HK-2 (cell line): ENCODE results near the gene IL12RB2.
"Not testable (repeated sequence)": the region's sequence is repeated elsewhere in the genome, so short reads cannot be mapped to it uniquely, and the experiment has no call there.

Experiments used
- DNase-seq: peaks from one replicate; pipeline ENCODE4 v3.0.0-alpha.2; 2018; ENCODE audit not compliant: unreplicated experiment

Gene IL12RB2

DNA sequence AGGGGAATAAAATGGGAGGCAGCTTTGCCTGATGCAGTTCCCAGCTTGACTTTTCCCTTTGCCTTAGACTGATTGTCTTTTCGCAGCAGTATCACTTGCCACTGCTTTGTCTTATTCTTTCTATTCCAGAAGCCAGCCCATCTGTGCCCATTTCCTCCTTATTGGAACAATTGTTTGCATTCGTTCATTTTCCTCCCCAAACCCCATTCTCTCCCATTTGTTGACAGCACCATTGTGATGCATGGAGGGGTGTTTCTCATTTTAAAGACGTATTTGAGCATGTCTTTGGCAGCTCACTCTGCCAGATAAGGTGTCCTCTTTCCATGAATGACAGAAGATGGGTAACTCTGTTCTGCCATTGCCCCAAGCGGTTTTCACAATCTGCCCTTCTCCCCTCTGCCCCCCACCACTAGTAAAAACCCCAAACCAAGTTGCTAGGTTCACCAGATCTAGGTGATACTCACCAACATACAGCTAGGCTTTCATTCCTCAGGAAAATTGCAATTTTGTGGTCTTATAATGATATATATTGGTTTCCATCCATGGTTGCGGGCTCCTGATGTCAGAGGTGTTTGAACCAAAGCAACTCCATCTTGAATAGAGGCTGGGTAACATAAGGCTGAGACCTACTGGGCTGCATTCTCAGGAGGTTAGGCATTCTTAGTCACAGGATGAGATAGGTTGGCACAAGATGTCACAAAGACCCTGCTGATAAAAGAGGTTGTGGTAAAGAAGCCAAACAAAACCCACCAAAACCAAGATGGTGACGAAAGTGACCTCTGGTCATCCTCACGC, 91.7 kb downstream of the IL12RB2 start:
- no peak for DNase-seq

- peak; percentile 48 for DNase-seq
These were observed 92.5 kb downstream of the IL12RB2 start for GRCh38 chr1:67400029-67400786.

- no peak for DNase-seq
These were observed 93.8 kb downstream of the IL12RB2 start for GRCh38 chr1:67401443-67401842.

GRCh38 chr1:67404212-67404620, 96.5 kb downstream of the IL12RB2 start:
- DNase-seq = no peak

- no peak for DNase-seq
These were observed 98.0 kb downstream of the IL12RB2 start for GRCh38 chr1:67405473-67406245.

GRCh38 chr1:67407498-67407897, 99.8 kb downstream of the IL12RB2 start:
- no peak for DNase-seq

GRCh38 chr1:67408148-67408547, 100.5 kb downstream of the IL12RB2 start:
- no peak for DNase-seq

- not testable (repeated sequence) for DNase-seq
These were observed 105.4 kb downstream of the IL12RB2 start for GRCh38 chr1:67413101-67413500.

- DNase-seq = no peak
These were observed 106.9 kb downstream of the IL12RB2 start for GRCh38 chr1:67414574-67414973.

- no peak for DNase-seq
These were observed 107.4 kb downstream of the IL12RB2 start for GRCh38 chr1:67415041-67415440.

DNA sequence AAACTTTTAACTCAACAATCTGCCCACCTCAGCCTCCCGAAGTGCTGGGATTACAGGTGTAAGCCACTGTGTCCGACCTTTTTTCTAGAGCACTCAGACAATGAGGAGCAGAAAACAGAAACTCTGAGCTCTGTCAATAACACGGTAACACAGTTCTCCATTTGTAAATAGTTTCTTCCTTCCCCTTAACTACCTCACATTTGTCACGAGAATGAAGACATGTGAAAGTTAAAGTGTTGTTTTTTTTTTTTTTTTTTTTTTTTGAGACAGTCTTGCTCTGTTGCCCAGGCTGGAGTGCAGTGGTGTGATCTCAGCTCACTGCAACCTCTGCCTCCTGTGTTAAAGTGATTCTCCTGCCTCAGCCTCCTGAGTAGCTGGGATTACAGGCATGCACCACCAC, 110.1 kb downstream of the IL12RB2 start:
- not testable (repeated sequence) for DNase-seq

GRCh38 chr1:67418839-67419586, 111.3 kb downstream of the IL12RB2 start:
- DNase-seq = no peak

- DNase-seq = no peak
These were observed 113.3 kb downstream of the IL12RB2 start for GRCh38 chr1:67420835-67421492.

DNA sequence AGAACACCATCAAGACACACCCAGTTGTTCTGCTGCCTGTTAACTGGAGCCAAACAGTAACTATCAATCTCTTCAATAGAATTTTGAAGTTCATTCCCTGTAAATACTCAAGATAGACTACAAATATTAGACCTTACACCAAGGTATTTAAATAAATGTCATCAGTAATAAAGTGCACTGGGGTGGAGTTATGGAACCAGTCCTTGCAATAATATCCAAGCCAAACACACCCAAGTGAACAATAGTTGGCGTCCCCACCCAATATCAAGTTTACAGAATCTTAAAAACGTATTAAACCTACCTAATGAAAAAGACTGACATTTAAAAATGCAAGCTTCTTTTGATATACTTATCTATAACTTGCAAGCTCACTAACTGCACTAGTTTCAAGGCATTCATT, 119.8 kb downstream of the IL12RB2 start:
- no peak for DNase-seq

DNA sequence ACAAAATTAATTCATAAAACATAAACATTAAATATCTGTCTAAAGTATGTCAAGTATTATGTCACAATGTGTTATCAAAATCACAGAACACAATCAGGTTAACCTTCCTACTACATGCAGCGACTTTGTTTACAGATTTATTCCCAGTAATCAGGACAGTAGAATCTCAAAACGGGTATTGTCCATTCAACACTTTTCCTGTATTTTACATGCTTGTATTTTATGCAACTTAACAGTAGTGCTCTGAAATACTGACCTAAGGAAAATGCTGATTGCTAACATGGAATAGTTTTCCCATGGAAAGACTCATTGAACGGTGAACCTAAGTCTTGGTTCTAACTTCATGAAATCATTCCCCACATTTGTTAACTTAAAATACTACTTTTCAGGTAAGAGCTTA, 120.3 kb downstream of the IL12RB2 start:
- no peak for DNase-seq

DNA sequence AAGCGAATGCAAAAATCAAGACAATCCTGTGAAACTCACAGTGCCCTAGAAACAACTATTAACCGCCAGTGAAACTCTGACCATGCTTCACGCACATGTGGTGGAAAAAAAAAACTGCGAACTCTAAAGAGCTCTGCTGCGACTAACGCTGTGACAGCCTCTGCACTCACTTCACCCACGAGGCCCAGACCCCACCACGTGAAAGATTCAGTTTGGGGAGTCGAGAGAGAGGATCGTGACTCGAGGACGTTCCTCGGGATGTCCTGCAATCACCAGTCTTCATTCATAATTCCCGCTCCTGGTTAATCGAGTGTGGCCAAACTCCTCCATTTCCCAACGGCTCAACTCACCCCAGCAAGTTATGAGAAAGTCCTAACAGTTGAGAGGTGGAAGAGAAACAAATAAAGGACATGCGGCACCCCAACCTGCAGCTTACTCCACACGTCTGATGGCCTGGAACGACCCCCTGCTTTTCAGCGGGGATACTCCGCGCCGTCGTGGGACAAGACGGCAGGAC, 121.4 kb downstream of the IL12RB2 start:
- peak; percentile 17 for DNase-seq

DNA sequence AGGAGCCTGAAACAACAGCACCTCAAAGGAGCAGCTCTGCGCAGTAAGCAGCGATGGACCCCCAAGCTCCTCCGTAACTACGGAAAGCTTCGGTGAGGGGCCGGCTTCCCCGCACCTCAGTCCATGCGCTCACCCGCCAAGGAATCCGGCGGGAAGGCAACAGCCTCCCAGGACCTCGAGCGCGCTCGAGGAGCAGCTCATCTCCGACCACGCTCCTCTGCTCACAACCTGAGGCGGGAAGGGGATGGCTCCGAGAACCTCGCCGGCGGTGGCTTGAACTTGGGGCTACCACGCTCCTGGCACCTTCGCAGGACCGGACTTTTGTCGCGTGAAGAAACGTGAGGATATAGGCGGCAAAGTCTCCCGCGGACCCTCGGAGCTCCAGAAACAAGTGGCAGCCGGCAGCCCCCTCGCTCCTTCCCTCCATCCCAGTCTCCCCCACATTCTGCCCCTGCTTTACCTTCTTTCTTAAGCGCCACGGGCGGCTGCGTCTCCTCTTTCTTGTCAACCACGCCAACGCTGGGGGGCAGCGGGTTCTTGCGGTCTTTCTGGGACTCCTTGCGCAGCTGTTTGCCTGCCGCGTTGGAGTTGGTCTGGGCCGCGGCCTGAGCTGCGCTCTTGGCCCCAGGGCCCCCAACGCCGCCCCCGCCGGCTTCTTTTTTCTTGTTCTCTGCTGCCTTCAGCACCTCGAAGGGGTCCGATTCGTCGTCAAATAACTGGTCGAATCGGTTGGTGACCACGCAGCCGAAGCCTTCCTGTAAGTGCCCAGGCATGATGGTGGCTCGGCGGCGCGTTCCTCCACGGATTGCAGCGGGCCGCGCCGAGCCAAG, 122.1 kb downstream of the IL12RB2 start:
- peak; percentile 31 for DNase-seq

DNA sequence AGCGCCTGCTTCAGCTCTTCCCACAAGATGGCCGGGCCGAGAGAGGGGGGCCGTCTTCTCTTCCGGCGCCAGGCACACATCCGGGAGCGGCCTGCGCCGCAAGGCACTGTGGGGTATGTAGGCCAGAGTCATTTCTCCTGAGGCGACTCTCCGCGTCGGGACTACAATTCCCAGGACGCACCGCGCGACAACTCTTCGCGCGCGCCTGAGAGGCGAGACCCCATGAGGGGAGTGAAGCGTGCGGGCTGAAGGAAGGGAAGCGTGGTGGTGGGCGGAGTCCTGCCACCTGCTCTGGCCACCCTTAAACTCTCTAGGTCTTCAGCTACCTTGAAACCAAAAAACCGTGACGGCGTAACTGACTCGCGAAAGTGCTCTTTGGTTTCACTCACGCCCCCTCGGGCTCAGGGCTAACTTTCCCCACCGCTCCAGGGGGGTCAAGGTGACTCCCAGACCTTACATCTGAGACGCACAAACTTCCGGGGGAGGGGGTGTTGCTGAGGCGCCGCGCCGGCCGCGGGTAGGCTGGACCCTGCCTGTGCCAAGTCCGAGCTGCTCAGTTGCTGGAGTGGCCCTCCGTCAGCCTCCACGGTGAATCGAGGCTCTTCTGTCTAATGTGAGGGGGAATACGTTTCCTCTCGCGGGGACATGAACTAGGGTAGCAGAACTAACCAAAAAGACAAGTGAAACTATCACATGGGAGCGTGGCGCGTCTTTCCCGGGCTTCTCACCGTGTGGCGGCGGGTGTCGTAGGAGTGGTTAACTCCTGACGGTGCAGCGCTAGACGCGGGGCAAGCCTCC, 122.9 kb downstream of the IL12RB2 start, which contains the start of gene SERBP1:
SERBP1 (minus strand) TSS at position 45 of the 798 bp plus-strand sequence. CDS start 102 bp downstream, outside the sequence.
- DNase-seq = peak; percentile 97
